K562 (cell line): ENCODE measurements around the gene OR9A4.

Source experiments
- CHD4 ChIP-seq: fragments of 200-600 bp; sonication (generic); IDR thresholded peaks from 3 replicates; pipeline ENCODE4 v1.6.1; 2012; ENCODE audit warnings: low read depth, mild to moderate bottlenecking, mixed read lengths, low read length, inconsistent platforms; ENCODE audit not compliant: insufficient read depth, insufficient replicate concordance, poor library complexity, severe bottlenecking
- MYNN ChIP-seq, 2 experiments: sonication (generic); formaldehyde crosslinking in 1 of 2; IDR thresholded peaks; 2 replicates each; pipeline versions ENCODE4 v1.5.0 to v1.6.1; 2016 to 2020; ENCODE audit warnings: antibody characterized with exemption in 1 of 2, missing genetic modification reagents in 1 of 2
- XRCC5 ChIP-seq: fragments of 200-400 bp; formaldehyde crosslinking; IDR thresholded peaks from 2 replicates; pipeline ENCODE4 v1.6.1; 2017; ENCODE audit warnings: low read depth, mild to moderate bottlenecking, low read length
- ZBTB7A ChIP-seq: IDR thresholded peaks from 2 replicates; pipeline ENCODE4 v1.6.1; 2011; ENCODE audit warnings: low read depth, mild to moderate bottlenecking, low read length, moderate library complexity, borderline replicate concordance; ENCODE audit not compliant: control insufficient read depth
- ZNF24 ChIP-seq: fragments of 450-650 bp; IDR thresholded peaks from 2 replicates; pipeline ENCODE4 v1.6.1; 2016
- ZNF274 ChIP-seq: IDR thresholded peaks from 2 replicates; pipeline ENCODE4 v1.6.1; 2011; ENCODE audit warnings: low read depth, mild to moderate bottlenecking, low read length, moderate library complexity, borderline replicate concordance

DNA sequence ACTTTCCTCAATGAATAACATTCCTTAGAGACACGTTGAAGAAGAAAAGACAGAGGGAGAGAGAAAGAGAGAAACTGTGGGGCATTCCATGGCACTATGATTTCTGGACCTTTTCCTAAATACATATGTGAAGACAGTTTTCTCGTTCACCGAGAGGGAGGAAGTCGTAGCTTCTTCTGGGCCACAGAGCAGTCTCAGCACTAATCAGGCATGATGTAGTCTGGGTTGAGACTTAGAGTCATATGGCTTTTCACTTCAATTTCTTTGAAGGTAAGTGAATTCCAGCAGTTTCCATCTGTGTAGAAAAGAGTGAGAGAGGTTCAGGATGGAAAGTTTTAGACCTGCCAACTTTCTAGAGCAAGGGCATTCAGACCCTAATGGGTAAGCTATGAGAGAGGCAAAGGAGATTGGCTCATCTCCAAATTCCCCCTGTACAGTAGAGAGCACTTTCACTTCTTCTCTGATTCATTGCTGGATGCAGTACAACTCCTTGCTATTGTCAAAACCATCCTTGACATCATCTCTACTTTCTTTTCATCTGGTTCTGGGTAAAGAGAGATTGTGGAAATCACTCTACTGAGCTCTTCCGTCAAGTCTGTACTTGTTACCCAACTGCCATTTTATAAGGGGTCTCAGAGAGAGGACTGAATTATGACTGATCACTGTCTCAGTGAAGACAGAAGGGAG, 31.5 kb upstream of the OR9A4 start:
- TF ChIP-seq ZNF274: no peak
- no peak for TF ChIP-seq ZBTB7A
- TF ChIP-seq XRCC5: no peak
- TF ChIP-seq ZNF24: no peak
- no peak for TF ChIP-seq CHD4
- TF ChIP-seq MYNN (IDR thresholded peaks at IDR 0.05): no peak
- no peak for TF ChIP-seq MYNN (CRISPR knock-in tag; IDR thresholded peaks at IDR 0.05)
